ENCODE data around the gene A1BG.

GRCh38 chr19:58372311-58373133 is 19.2 kb upstream of the A1BG start:
- TF ChIP-seq POLR2A (IDR thresholded peaks at IDR 0.05) (no peak), CTCF (IDR thresholded peaks at IDR 0.05 in 4 of 5, conservative IDR thresholded peaks at IDR 0.05 in 1 of 5) (no peak)

Measured in gastrocnemius medialis (tissue), 4 donors.